Suprapubic skin (tissue), 4 donors: Measurements from ENCODE around the gene RPS26. TPM values are rescaled to one million over a fixed set of nuclear protein-coding genes. Genes with fewer than 3 reads are reported as not detected.
A peak's percentile ranks its signal among the peaks of the same experiment; 100 is the strongest.

Source experiments
- DNase-seq, 2 donors: peaks; one replicate each; pipeline ENCODE4 v3.0.0-alpha.2; 2019; ENCODE audit warnings: low spot score in 2 of 2
- H3K27ac ChIP-seq: fragments of 200-600 bp; sonication (generic); one replicate; pipeline ENCODE4 v1.5.1; 2019
- H3K27me3 ChIP-seq: fragments of 200-600 bp; sonication (generic); one replicate; pipeline ENCODE4 v1.5.1; 2019
- H3K36me3 ChIP-seq: fragments of 200-600 bp; sonication (generic); one replicate; pipeline ENCODE4 v1.5.1; 2019
- H3K4me1 ChIP-seq: fragments of 200-600 bp; sonication (generic); one replicate; pipeline ENCODE4 v1.5.1; 2019
- H3K4me3 ChIP-seq: fragments of 200-600 bp; sonication (generic); one replicate; pipeline ENCODE4 v1.5.1; 2019; ENCODE audit warnings: mild to moderate bottlenecking
- H3K9me3 ChIP-seq: fragments of 200-600 bp; sonication (generic); one replicate; pipeline ENCODE4 v1.5.1; 2019
- CTCF ChIP-seq, 2 donors: fragments of 200-600 bp in 1 of 2; fragments of 450-650 bp in 1 of 2; sonication (generic) in 1 of 2; IDR thresholded peaks; one replicate each; pipeline ENCODE4 v1.5.1; 2016 to 2019; ENCODE audit warnings: antibody characterized with exemption in 2 of 2, mild to moderate bottlenecking in 1 of 2, moderate library complexity in 1 of 2
- EP300 ChIP-seq: sonication (generic); formaldehyde crosslinking; IDR thresholded peaks from one replicate; pipeline ENCODE4 v1.6.1; 2017; ENCODE audit warnings: antibody characterized with exemption
- POLR2A ChIP-seq, 2 donors: fragments of 450-650 bp; IDR thresholded peaks; one replicate each; pipeline ENCODE4 v1.6.1; 2017; ENCODE audit warnings: antibody characterized with exemption in 2 of 2, mild to moderate bottlenecking in 2 of 2, moderate library complexity in 2 of 2
- POLR2AphosphoS5 ChIP-seq, 3 donors: sonication (generic); formaldehyde crosslinking; IDR thresholded peaks; one replicate each; pipeline ENCODE4 v1.6.1; 2017; ENCODE audit warnings: antibody characterized with exemption in 3 of 3
- WGBS: methylation state at CpG from one replicate; pipeline ENCODE4 v1.1.5; 2018; 5-methylcytosine and 5-hydroxymethylcytosine counted together
- total RNA-seq, 4 donors: library from RNA; depleted of rRNA; stranded (reverse); fragments of >200 nt; gene quantifications; one replicate each; pipeline ENCODE4 v1.1.0, GENCODE V29; 2016

Gene RPS26
- 1,000 to 10,000 TPM in 2 of 4 donors, 100 to 1,000 TPM in 2; 600 to 3,046 (median 910) TPM for total RNA-seq

GRCh38 chr12:56041552-56042429, at the start of gene RPS26:
TSS of gene RPS26 (plus strand) at chr12:56041918. CDS start at chr12:56042167, 249 bp downstream.
- peak within 1 kb of the TSS; percentile 91 for H3K4me3 ChIP-seq
- no peaks in the 10 kb centered on the region for H3K27me3 ChIP-seq
- TF ChIP-seq POLR2A (IDR thresholded peaks at IDR 0.05): peak; percentile 91 to 97
- peak; percentile 78 to 98 (median 93) for TF ChIP-seq POLR2AphosphoS5 (IDR thresholded peaks at IDR 0.05)
- TF ChIP-seq EP300: no peak
- peak in 1 of 2 donors; percentile 42 for TF ChIP-seq CTCF (IDR thresholded peaks at IDR 0.05)
- peak within 1 kb of the TSS; percentile 89 for H3K27ac ChIP-seq
- DNase-seq: peak; percentile 96 to 97
- no peaks in the 10 kb centered on the region for H3K9me3 ChIP-seq
- WGBS: 1% methylated on average over 35 of the region's 50 CpGs
- peaks cover 23% of the 10 kb centered on the region for H3K4me1 ChIP-seq
- peaks cover 32% of the 10 kb centered on the region for H3K36me3 ChIP-seq

DNA sequence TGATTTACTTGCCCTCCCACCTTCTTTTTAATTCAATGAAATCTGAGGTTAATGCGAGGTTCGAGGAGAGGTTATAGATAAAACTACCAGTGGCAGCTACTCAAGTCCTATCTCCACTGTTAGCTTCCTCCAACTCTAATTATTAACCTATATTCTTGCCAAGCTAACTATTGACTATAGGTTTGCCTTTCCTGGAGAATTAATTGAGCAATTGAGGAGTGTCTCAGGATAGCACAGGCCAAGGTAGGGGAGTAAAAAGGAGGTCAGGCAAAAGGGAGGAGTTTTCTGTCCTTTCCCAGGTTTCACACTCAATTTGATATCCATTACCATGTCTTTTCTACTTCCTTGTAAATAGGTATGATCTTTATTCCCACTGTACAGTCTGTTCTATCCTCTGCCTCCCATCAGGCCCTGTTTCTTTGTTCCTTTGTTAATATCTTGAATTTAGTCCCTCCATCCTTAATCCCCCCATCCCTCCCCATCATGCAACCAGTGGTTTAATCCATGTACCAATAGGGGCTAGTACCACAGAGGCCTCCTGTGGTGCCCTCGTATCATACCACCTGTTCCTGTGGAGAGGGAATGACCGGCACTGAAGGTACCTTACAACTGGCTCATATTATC, 48.4 kb upstream of the RPS26 start:
- Histone ChIP-seq H3K4me1 (peaks cover 15% of the 10 kb centered on the region), H3K36me3 (peaks cover 61% of the 10 kb centered on the region), H3K27me3 (no peaks in the 10 kb centered on the region), H3K4me3 (no peak overlapping the region), H3K27ac (no peak overlapping the region), H3K9me3 (no peaks in the 10 kb centered on the region)
- TF ChIP-seq CTCF (IDR thresholded peaks at IDR 0.05) (no peak), EP300 (no peak), POLR2AphosphoS5 (IDR thresholded peaks at IDR 0.05) (no peak), POLR2A (IDR thresholded peaks at IDR 0.05) (no peak)
- 83% methylated on average over 4 of the region's 4 CpGs for WGBS
- DNase-seq: no peak

DNA sequence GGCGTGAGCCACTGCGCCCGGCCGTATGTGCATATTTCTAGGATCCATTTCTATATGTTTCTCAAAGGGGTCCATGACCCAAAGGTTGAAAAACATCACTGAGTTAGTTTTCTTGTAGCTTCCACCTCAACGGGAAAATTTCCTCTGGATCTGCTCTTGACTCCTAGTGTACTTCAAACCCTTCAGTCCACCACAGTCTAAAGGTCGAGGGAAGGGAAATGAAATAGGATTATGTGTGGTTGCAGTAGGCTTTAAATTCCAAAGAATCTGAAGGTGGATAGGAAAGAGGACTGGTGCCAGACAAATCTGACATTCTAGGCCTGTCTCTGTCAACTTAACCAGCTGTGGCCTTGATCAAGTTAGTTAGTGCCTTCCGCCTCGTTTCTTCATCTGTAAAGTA, 46.4 kb upstream of the RPS26 start:
- no peak for DNase-seq
- Histone ChIP-seq H3K4me3 (no peak overlapping the region), H3K36me3 (peaks cover 43% of the 10 kb centered on the region), H3K4me1 (peaks cover 15% of the 10 kb centered on the region), H3K9me3 (no peaks in the 10 kb centered on the region), H3K27ac (no peak overlapping the region), H3K27me3 (no peaks in the 10 kb centered on the region)
- 87% methylated on average over 8 of the region's 8 CpGs for WGBS
- no peak for TF ChIP-seq POLR2A (IDR thresholded peaks at IDR 0.05)
- no peak for TF ChIP-seq EP300
- TF ChIP-seq CTCF (IDR thresholded peaks at IDR 0.05): no peak
- no peak for TF ChIP-seq POLR2AphosphoS5 (IDR thresholded peaks at IDR 0.05)

- peak overlapping the region; percentile 74 for H3K27ac ChIP-seq
- WGBS: 25% methylated on average over 14 of the region's 14 CpGs
- peaks cover 15% of the 10 kb centered on the region for H3K4me1 ChIP-seq
- H3K9me3 ChIP-seq: no peaks in the 10 kb centered on the region
- H3K27me3 ChIP-seq: no peaks in the 10 kb centered on the region
- H3K4me3 ChIP-seq: peak overlapping the region; percentile 59
- peaks cover 34% of the 10 kb centered on the region for H3K36me3 ChIP-seq
- TF ChIP-seq EP300 (no peak), CTCF (IDR thresholded peaks at IDR 0.05) (peak; percentile 83 to 84)
- no peak for DNase-seq
These were observed 45.5 kb upstream of the RPS26 start for GRCh38 chr12:55996201-55996714.
